GM12864 (cell line): Measurements from ENCODE around the gene OR52I1.

Source experiments
- DNase-seq: peaks from one replicate; pipeline ENCODE4 v3.0.0-alpha.2; 2011; ENCODE audit warnings: low read depth
- H3K4me3 ChIP-seq: 2 replicates; pipeline ENCODE4 v1.5.1; 2011; ENCODE audit warnings: mild to moderate bottlenecking, low read depth, low read length, control low read depth
- TF ChIP-seq, protein P1 (sequence below): IDR thresholded peaks from 2 replicates; pipeline ENCODE4 v1.5.1; 2011; ENCODE audit warnings: low read depth, mild to moderate bottlenecking, moderate library complexity, low read length, control low read depth, inconsistent platforms; ENCODE audit errors: missing control alignments

The OR52I1 gene

DNA sequence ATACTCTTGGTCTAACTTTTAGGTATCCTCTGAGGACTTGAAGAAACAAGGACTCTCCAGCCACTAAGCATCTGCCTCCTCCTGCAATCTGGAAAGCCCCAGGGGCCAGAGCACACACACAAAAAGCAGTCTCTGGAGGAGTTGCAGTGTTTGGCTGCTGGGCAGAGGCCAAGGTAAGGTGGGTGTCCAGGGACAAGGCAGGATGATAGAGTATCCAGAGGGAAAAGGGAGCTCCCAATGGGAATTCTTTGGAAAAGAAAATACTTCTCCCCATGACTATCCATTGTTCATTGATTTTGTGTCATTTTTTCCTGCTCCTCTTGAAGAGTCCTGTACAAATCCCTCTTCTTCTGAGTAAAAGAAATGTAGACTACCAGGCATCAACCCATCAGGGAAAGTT, 12.4 kb upstream of the OR52I1 start, which contains the start of gene OR52I2:
OR52I2 (plus strand) TSS at position 301 of the 400 bp plus-strand sequence.
- TF ChIP-seq, protein P1, sequence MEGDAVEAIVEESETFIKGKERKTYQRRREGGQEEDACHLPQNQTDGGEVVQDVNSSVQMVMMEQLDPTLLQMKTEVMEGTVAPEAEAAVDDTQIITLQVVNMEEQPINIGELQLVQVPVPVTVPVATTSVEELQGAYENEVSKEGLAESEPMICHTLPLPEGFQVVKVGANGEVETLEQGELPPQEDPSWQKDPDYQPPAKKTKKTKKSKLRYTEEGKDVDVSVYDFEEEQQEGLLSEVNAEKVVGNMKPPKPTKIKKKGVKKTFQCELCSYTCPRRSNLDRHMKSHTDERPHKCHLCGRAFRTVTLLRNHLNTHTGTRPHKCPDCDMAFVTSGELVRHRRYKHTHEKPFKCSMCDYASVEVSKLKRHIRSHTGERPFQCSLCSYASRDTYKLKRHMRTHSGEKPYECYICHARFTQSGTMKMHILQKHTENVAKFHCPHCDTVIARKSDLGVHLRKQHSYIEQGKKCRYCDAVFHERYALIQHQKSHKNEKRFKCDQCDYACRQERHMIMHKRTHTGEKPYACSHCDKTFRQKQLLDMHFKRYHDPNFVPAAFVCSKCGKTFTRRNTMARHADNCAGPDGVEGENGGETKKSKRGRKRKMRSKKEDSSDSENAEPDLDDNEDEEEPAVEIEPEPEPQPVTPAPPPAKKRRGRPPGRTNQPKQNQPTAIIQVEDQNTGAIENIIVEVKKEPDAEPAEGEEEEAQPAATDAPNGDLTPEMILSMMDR, result no peak
- H3K4me3 ChIP-seq, result no peak within 1 kb of the TSS
- DNase-seq, result no peak

DNA sequence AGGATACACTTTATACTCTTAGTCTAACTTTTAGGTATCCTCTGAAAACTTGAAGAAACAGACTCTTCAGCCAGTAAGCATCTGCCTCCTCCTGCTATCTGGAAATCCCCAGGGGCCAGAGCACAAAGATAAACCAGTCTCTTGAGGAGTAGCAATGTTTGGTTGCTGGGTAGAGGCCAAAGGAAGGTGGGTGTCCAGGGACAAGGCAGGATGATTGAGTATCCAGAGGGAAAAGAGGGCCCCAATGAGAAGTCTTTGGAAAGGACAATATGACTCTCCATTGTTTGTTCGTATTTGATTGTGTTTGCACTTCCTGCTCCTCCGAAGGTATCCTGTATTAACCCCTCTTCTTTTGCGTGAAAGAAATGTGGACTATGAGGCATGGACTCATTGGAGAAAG, 4.8 kb upstream of the OR52I1 start:
- H3K4me3 ChIP-seq, result no peak overlapping the region
- TF ChIP-seq, protein P1, result no peak
- DNase-seq, result no peak

DNA sequence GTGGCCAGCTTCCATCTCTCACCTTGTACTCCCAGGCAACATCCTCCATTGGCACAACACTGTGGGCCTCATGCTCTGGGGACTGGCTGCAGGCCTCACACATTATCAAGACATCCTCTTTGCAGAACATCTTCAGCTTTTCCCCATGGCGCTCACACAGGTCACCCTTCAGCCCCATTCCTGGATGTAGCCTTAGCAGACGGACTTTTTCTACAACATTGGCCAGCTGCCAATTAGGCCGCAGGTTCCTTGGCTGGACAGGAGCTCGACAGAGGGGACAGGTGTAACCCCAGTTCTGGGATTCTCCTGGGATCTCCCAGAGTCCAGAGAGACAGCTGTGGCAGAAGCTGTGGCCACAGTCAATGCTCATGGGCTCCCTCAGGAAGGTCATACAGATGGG, 11.2 kb downstream of the OR52I1 start:
- DNase-seq, result no peak
- no peak overlapping the region for H3K4me3 ChIP-seq
- TF ChIP-seq, protein P1, result no peak

DNA sequence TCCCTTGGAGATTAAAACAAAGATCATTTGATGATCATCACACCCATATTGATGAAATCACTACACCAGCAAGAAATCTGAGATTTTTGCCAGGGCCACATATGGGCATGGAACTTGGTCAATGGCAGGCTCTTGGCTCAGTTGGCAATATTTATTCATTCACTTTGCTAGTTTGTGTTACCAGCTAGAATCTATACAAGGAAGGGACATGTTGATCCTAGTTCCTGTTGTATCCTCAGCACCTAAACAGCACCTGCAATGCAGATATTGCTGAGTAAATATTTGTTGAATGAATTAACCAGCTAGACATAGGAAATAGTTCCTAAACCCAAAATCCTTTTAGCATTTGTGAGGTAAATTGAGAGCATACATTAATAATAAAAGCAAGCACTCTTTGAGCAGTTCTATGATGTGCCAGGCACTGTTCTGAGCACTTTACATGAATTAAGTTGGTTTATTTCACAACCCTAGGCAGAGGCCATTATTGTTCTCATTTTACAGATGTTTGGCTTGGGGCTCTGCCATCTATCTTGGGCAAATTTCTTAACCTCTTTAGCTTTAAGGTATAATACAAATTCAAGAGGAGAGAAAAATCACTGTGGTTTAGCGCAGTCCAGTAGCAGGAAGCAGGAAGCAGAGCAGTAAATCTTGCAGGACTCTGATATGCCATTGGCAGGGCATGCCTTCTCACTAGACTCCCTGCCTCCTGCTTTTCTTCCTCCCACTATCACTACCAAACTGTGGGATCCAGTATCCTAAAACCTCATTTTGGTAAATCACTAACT, 12.6 kb downstream of the OR52I1 start:
- H3K4me3 ChIP-seq, result no peak overlapping the region
- DNase-seq, result no peak
- TF ChIP-seq, protein P1, result no peak

DNA sequence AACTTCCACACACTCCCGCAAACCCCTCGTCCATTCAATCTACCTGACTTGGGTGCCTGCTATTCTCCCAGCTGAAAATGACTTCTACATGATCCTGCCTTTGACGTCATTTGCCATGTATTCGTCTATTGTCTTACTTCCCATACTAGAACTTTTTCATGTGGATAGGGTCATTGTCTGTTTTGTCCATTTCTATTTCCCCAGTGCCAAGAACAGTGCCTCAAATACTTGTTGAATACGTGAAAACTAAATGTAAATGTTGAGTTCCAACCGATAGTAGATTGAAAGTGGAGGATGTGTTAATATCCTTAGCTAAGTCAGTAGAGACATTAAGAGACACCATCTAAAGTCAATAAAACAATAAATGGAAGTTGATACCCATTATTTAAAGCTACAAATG, 13.3 kb downstream of the OR52I1 start:
- TF ChIP-seq, protein P1, result no peak
- peak overlapping the region; percentile 84 for H3K4me3 ChIP-seq
- no peak for DNase-seq

DNA sequence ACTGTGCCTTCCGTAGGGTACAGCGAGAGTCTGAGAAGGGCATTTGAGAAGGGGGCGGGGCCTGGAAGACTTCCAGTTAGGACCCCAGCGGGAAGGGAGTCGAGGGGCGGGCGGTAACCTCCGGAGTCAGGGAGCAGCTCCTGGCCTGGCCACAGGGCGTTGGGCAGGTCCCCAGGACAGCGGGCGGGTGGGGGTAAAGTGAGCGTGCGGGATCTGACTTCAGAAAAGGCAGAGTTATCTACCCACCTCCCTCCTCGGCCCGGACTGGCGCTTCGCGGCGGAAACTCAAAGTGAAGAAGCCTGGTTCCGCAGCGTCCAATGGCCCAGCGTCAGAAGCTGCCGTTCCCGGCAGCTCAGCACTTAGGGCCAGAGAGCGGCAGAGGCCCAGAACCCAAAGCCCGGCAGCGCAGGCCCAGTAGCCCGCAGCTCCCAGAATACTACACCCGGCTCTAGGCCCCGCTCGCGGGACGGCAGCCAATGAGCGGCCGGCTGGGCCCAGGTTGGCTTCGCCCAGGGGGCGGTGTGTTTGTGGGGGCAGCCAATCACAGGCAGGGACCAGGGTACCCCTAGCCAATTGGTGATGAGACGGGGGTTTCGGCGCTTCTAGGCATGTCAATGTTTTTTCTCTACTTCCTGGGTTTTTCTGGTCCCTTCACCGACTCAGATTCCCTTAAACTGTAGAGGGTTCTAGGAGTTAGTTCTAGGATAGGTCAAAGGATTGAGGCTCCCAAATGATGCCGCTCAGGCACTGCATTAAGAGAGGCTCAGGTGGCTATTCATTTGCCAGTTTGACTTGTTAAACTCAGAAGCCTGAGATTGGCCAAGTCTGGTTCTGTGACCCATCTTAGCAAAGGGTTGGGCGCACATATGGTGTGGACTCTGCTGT, 14.2 kb downstream of the OR52I1 start, which contains the start of gene TRIM68:
TRIM68 (minus strand) TSS at position 451 of the 886 bp plus-strand sequence. CDS start 2,727 bp downstream, outside the sequence.
- peak within 1 kb of the TSS; percentile 84 for H3K4me3 ChIP-seq

More for the DNA sequence above, 14.2 kb downstream of the OR52I1 start, which contains the start of gene TRIM68:
- TF ChIP-seq, protein P1, result no peak
- DNase-seq, result peak; percentile 87
